Peyer's patch (tissue), 4 donors: Measurements from ENCODE around the gene CYP19A1.

Experiments used
- CTCF ChIP-seq, 6 experiments: fragments of 450-650 bp in 4 of 6; fragments of 200-600 bp in 2 of 6; sonication (generic) in 1 of 6; IDR thresholded peaks; one replicate each; pipeline ENCODE4 v1.5.1; 2017 to 2019; ENCODE audit warnings: antibody characterized with exemption in 6 of 6, mild to moderate bottlenecking in 3 of 6, moderate library complexity in 1 of 6
- POLR2A ChIP-seq, 2 donors: fragments of 450-650 bp; IDR thresholded peaks; one replicate each; pipeline ENCODE4 v1.5.1; 2017; ENCODE audit warnings: antibody characterized with exemption in 2 of 2, mild to moderate bottlenecking in 2 of 2, moderate library complexity in 2 of 2

- no peak for TF ChIP-seq CTCF (IDR thresholded peaks at IDR 0.05)
- TF ChIP-seq POLR2A (IDR thresholded peaks at IDR 0.05), result no peak
Observed at GRCh38 chr15:51240066-51240465, 98.3 kb downstream of the CYP19A1 start.
